ENCODE results near the gene PRADC1.

Gene PRADC1

GRCh38 chr2:73237168-73237567 is 4.1 kb upstream of the PRADC1 start:
- DNase-seq (ENCODE audit: low read depth in 2 of 2) = no peak
- TF ChIP-seq, protein P1, sequence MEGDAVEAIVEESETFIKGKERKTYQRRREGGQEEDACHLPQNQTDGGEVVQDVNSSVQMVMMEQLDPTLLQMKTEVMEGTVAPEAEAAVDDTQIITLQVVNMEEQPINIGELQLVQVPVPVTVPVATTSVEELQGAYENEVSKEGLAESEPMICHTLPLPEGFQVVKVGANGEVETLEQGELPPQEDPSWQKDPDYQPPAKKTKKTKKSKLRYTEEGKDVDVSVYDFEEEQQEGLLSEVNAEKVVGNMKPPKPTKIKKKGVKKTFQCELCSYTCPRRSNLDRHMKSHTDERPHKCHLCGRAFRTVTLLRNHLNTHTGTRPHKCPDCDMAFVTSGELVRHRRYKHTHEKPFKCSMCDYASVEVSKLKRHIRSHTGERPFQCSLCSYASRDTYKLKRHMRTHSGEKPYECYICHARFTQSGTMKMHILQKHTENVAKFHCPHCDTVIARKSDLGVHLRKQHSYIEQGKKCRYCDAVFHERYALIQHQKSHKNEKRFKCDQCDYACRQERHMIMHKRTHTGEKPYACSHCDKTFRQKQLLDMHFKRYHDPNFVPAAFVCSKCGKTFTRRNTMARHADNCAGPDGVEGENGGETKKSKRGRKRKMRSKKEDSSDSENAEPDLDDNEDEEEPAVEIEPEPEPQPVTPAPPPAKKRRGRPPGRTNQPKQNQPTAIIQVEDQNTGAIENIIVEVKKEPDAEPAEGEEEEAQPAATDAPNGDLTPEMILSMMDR (IDR thresholded peaks at IDR 0.05; ENCODE audit: low read depth, low read length) = no peak
- no peak overlapping the region for H3K4me3 ChIP-seq (replicated peaks in 1 of 2; ENCODE audit: low read depth in 2 of 2, low read length in 2 of 2)

DNA sequence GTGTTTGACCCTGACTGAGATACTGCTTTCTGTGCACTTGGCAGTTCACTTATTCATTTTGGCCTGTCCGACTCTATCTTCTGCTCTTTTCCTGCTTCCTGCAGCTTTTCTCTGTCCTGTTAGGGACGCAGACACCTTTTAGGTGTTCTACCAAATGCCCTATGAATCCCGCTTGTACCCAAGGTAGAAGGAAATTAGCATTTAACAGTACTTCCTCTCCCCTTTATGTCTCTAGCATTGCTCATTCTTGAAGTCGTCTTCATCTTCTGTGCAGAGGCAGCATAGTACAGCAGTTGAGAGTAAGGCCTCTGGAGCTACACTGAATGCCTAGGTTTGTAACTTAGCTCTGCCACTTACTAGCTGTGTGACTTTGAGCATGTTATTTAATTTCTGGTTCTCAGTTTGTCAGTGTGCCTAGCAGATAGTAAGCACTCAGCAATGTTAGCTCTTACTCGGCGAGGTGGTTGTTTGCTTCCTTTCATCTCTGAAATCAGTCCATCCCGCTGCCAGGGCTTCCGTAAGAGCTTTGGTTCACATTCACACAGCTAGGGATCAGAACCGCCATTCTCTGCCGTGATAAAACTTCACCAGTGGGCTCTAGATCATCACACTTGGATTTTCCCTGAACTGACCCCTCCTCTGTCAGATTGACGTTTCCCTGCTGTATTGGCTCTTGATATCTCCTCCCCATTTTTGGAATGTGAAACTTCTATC is 2.4 kb upstream of the PRADC1 start:
- no peak for DNase-seq (ENCODE audit: low read depth in 2 of 2)
- peak overlapping the region; percentile 76 to 94 for H3K4me3 ChIP-seq (replicated peaks in 1 of 2; ENCODE audit: low read depth in 2 of 2, low read length in 2 of 2)
- TF ChIP-seq, protein P1 (IDR thresholded peaks at IDR 0.05; ENCODE audit: low read depth, low read length) = no peak

DNA sequence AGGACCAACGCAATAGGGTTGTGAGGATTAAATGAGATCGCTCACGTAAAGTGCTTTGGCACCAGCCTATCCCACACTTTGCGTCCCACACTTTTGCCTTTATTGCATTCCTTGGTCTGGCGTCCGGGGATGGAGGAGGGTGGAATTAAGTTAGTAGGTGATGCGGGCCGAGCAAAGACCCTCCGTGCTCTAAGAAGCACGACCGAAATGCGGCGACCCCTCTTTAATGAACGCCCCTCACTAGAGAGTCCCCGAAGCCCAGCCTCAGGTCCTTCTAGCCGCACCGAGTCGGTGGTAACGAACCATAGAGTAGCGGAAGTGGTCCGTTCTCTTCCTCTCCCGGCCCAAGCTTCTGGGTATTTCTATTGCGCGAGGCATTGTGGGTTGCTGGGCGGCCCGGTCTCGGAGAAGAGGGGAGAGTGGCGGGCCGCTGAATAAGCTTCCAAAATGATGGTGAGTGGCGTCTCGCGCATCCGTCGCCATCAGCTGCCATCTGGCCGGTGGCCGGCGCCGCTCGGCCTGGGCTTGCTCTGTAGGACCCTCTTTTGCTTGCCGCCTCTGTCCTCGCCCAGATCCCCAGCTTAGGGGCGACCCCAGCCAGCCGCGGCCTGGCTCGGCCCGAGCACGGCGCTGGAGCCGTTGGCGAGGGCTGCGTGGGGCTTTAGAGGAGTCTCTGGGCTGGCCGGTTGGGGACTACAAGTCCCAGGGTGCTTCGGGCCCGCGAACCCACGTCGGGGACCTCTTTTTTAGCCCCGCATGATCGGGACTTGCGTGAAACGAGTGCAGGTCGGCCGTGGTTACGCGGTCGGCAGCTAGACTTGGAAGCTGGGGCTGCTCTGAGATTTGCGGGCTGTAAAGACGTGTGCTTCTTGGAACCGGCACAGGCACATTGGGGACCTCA is 1.1 kb upstream of the PRADC1 start, which contains the start of gene CCT7:
Gene CCT7, plus strand, starts transcription at position 377 of the 901 bp plus-strand sequence. Its CDS starts 71 bp downstream, at position 448.
- H3K4me3 ChIP-seq (replicated peaks in 1 of 2; ENCODE audit: low read depth in 2 of 2, low read length in 2 of 2) = peak within 1 kb of the TSS; percentile 76 to 94
- peak; percentile 92 to 93 for DNase-seq (ENCODE audit: low read depth in 2 of 2)
- TF ChIP-seq, protein P1 (IDR thresholded peaks at IDR 0.05; ENCODE audit: low read depth, low read length) = no peak

GRCh38 chr2:73232403-73233153 is 461 bp downstream of the PRADC1 start:
- peak overlapping the region; percentile 70 to 93 for H3K4me3 ChIP-seq (replicated peaks in 1 of 2; ENCODE audit: low read depth in 2 of 2, low read length in 2 of 2)
- peak in 1 of 2 donors; percentile 10 for DNase-seq (ENCODE audit: low read depth in 2 of 2)
- TF ChIP-seq, protein P1 (IDR thresholded peaks at IDR 0.05; ENCODE audit: low read depth, low read length) = no peak

GRCh38 chr2:73228631-73229030 is 4.4 kb downstream of the PRADC1 start:
- TF ChIP-seq, protein P1 (IDR thresholded peaks at IDR 0.05; ENCODE audit: low read depth, low read length) = no peak
- no peak for DNase-seq (ENCODE audit: low read depth in 2 of 2)
- no peak overlapping the region for H3K4me3 ChIP-seq (replicated peaks in 1 of 2; ENCODE audit: low read depth in 2 of 2, low read length in 2 of 2)

GRCh38 chr2:73227086-73227485 is 6.0 kb downstream of the PRADC1 start:
- TF ChIP-seq, protein P1 (IDR thresholded peaks at IDR 0.05; ENCODE audit: low read depth, low read length) = no peak
- no peak for DNase-seq (ENCODE audit: low read depth in 2 of 2)
- no peak overlapping the region for H3K4me3 ChIP-seq (replicated peaks in 1 of 2; ENCODE audit: low read depth in 2 of 2, low read length in 2 of 2)

Data from cardiac fibroblast (primary cell).